Endothelial cell of umbilical vein (primary cell): ENCODE measurements around the gene LDLRAD4. TPM values are rescaled to one million over a fixed set of nuclear protein-coding genes. Genes with fewer than 3 reads are reported as not detected.
A peak's percentile ranks its signal among the peaks of the same experiment; 100 is the strongest.

Experiments
- BruUV-seq: library from RNA; stranded (reverse); fragments of 400-500 nt; replicated peaks from 2 replicates; lab custom pipeline; 2021; lab: Mats Ljungman, UMichigan
- CTCF ChIA-PET: fragments of 300-600, 350-600 bp; sonication (Branson Sonifier 250); formaldehyde crosslinking; loops from one replicate; lab custom pipeline; 2021; ENCODE audit warnings: antibody characterized with exemption, inconsistent platforms; lab: Charles Lee
- POLR2A ChIA-PET: fragments of 300-600, 350-600 bp; sonication (Branson Sonifier 250); formaldehyde crosslinking; loops from one replicate; lab custom pipeline; 2021; ENCODE audit warnings: antibody characterized with exemption, inconsistent platforms; lab: Charles Lee
- DNase-seq: peaks from one replicate; pipeline ENCODE4 v3.0.0-alpha.2; 2011; ENCODE audit warnings: low read depth, low spot score
- FAIRE-seq: peaks from 2 replicates; lab custom pipeline; 2011; peaks lifted over from hg19 to GRCh38; lab: Jason Lieb, UNC
- H2AFZ ChIP-seq: 2 replicates; pipeline ENCODE4 v1.6.0; 2012; ENCODE audit warnings: low read depth, low read length, control low read depth, inconsistent platforms
- H3K27ac ChIP-seq: 2 replicates; pipeline ENCODE4 v1.5.1; 2011; ENCODE audit warnings: low read depth, mild to moderate bottlenecking, control low read depth, low read length, moderate library complexity; ENCODE audit not compliant: insufficient read depth
- H3K27me3 ChIP-seq, 2 experiments: 2 replicates each; pipeline versions ENCODE4 v1.6.0 to v1.6.1; 2011; ENCODE audit warnings: low read length in 2 of 2, mixed read lengths in 1 of 2; ENCODE audit not compliant: control insufficient read depth in 2 of 2, insufficient read depth in 2 of 2
- H3K36me3 ChIP-seq, 2 experiments: 2 replicates in 1 of 2; 3 replicates in 1 of 2; pipeline ENCODE4 v1.5.1; 2011; ENCODE audit warnings: low read length in 2 of 2, mild to moderate bottlenecking in 1 of 2, moderate library complexity in 1 of 2; ENCODE audit not compliant: control insufficient read depth in 2 of 2, insufficient read depth in 2 of 2; ENCODE audit errors: extremely low read depth in 1 of 2
- H3K4me1 ChIP-seq: 3 replicates; pipeline ENCODE4 v1.5.1; 2011; ENCODE audit warnings: mild to moderate bottlenecking, low read length; ENCODE audit not compliant: control insufficient read depth, insufficient read depth; ENCODE audit errors: extremely low read depth
- H3K4me2 ChIP-seq: 2 replicates; pipeline ENCODE4 v1.6.1; 2011; ENCODE audit warnings: low read length, control low read depth, mixed read lengths; ENCODE audit not compliant: insufficient read depth
- H3K4me3 ChIP-seq, 3 experiments: fragments of 200-600 bp in 1 of 3; sonication (generic), shearing (Covaris generic) in 1 of 3; replicated peaks in 1 of 3; 2 replicates each; pipeline ENCODE4 v1.5.1; 2011 to 2016; ENCODE audit warnings: control low read depth in 3 of 3, low read length in 3 of 3, mild to moderate bottlenecking in 2 of 3, inconsistent platforms in 1 of 3, low read depth in 1 of 3, moderate library complexity in 1 of 3; ENCODE audit not compliant: insufficient read depth in 1 of 3
- H3K79me2 ChIP-seq: 2 replicates; pipeline ENCODE4 v1.6.0; 2012; ENCODE audit warnings: low read length, inconsistent platforms; ENCODE audit not compliant: control insufficient read depth, insufficient read depth
- H3K9ac ChIP-seq: replicated peaks from 2 replicates; pipeline ENCODE3; 2011; ENCODE audit warnings: low read length, control low read depth; ENCODE audit not compliant: insufficient read depth; ENCODE audit errors: extremely low read depth
- H3K9me1 ChIP-seq: replicated peaks from 3 replicates; pipeline ENCODE4 v1.6.0; 2011; ENCODE audit warnings: mild to moderate bottlenecking, low read length; ENCODE audit not compliant: control insufficient read depth, insufficient read depth; ENCODE audit errors: extremely low read depth
- H3K9me3 ChIP-seq: replicated peaks from 2 replicates; pipeline ENCODE4 v1.5.1; 2012; ENCODE audit warnings: low read length, inconsistent platforms; ENCODE audit not compliant: control insufficient read depth, insufficient read depth
- H4K20me1 ChIP-seq: replicated peaks from 2 replicates; pipeline ENCODE3; 2011; ENCODE audit warnings: mild to moderate bottlenecking, low read length; ENCODE audit not compliant: control insufficient read depth, insufficient read depth; ENCODE audit errors: extremely low read depth
- EZH2 ChIP-seq: IDR thresholded peaks from 2 replicates; pipeline ENCODE4 v1.6.1; 2012; ENCODE audit warnings: borderline replicate concordance, low read depth, mild to moderate bottlenecking, moderate library complexity, low read length, inconsistent platforms; ENCODE audit not compliant: severe bottlenecking
- FOS ChIP-seq: IDR thresholded peaks from 2 replicates; pipeline ENCODE4 v1.6.1; 2011; ENCODE audit warnings: mild to moderate bottlenecking, low read length, moderate library complexity, borderline replicate concordance; ENCODE audit not compliant: insufficient read depth
- GATA2 ChIP-seq: IDR thresholded peaks from 2 replicates; pipeline ENCODE4 v1.7.0; 2011; ENCODE audit warnings: low read depth, mild to moderate bottlenecking, moderate library complexity, mixed read lengths, low read length; ENCODE audit not compliant: insufficient read length, insufficient read depth
- JUN ChIP-seq: IDR thresholded peaks from 2 replicates; pipeline ENCODE4 v1.6.1; 2011; ENCODE audit warnings: borderline replicate concordance, low read depth; ENCODE audit not compliant: insufficient read length, insufficient read depth
- MYC ChIP-seq: IDR thresholded peaks from one replicate; pipeline ENCODE4 v1.6.1; 2011; ENCODE audit warnings: mild to moderate bottlenecking, low read depth, low read length
- POLR2A ChIP-seq: IDR thresholded peaks from 2 replicates; pipeline ENCODE4 v1.6.1; 2012; ENCODE audit warnings: low read depth, mild to moderate bottlenecking, control low read depth, low read length
- POLR2AphosphoS5 ChIP-seq: IDR thresholded peaks from 2 replicates; pipeline ENCODE4 v1.6.1; 2012; ENCODE audit warnings: low read depth, mild to moderate bottlenecking, control low read depth, low read length, moderate library complexity; ENCODE audit not compliant: insufficient read depth
- dilution Hi-C: fragments of 300-500 bp; cut with MboI; formaldehyde crosslinking; loops from one replicate; pipeline ENCODE4 v1.15.0; 2019; ENCODE audit warnings: low sequenced_read_pairs; ENCODE audit not compliant: extremely low pct_ligation_motif_present
- intact Hi-C: fragments of 100-400 bp; cut with micrococcal nuclease; formaldehyde crosslinking; loops from one replicate; pipeline ENCODE4 v1.10.0; 2022
- polyA plus RNA-seq, 4 experiments: library from polyadenylated mRNA; depleted of rRNA in 3 of 4; stranded (reverse) in 3 of 4; unstranded in 1 of 4; fragments of >200 nt; gene quantifications; 2 replicates each; pipeline versions ENCODE4 v1.2.1 to v1.2.3, GENCODE V29; 2011 to 2012; ENCODE audit warnings: missing spikeins in 1 of 4
- total RNA-seq: library from RNA; stranded (reverse); gene quantifications from 2 replicates; pipeline ENCODE4 v1.2.3, GENCODE V29; 2021
- TF ChIP-seq, protein P1 (sequence below): IDR thresholded peaks from 2 replicates; pipeline ENCODE4 v1.6.1; 2011; ENCODE audit not compliant: insufficient read depth, insufficient read length
- TF ChIP-seq, protein P2 (sequence below), 2 donors: IDR thresholded peaks; 1 replicate in 1 of 2; 2 replicates in 1 of 2; pipeline ENCODE4 v1.5.1; 2011; ENCODE audit warnings: low read length in 2 of 2, mild to moderate bottlenecking in 2 of 2, moderate library complexity in 2 of 2, control low read depth in 1 of 2, inconsistent platforms in 1 of 2, low read depth in 1 of 2; ENCODE audit not compliant: insufficient read depth in 1 of 2; ENCODE audit errors: extremely low read depth in 1 of 2

The LDLRAD4 gene
- total and polyA plus RNA-seq, 2 donors (not counting 3 experiments of a cell fraction or from before 2014, with no cell fraction given): 5.2 to 6.5 TPM

DNA sequence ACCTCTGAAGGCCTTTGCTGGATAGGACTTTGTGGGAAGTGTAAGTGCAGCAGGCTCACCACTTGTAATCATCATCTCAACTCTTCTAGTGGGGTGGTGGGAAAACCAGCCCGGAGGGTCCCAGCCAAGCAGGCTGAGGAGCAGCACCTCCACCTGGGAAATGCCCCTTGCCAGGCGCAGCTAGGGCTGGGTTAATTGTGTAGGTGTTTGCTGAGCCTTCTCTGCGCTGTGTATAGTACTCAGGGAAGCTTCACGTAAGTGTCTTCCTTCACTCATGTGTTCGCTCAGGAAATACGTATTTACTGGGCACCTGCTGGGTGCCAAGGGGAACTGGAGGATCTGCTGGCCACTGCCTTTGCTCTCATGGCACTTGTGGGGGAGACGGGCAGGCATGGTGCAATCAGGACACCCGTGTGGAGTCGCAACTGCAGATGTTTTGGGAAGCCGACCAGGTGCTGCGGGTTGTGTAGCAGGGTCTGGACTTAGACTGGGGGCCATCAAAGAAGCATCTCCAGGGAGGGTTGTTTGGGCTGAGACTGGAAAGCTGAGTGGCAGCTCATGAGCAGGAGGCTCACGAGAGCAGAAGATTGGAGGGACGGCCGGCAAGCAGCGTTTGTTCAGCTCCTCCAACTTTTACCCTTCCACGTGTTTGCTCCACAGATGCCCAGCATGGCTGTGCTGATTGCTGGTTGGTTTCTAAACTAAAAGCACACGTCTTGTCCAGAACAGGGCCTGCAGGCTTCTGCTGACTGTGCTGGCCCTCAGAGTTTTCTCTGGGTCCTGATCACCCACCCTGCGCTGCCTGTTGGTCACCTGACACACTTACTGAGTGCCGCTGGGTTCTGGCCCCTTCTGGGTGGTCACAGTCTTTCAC lies 164.6 kb downstream of the LDLRAD4 start:
- FAIRE-seq (no peak), DNase-seq (no peak)
- peak overlapping the region; percentile 94 for H3K27ac ChIP-seq
- no peak overlapping the region for H3K4me2 ChIP-seq
- H2AFZ ChIP-seq: no peak overlapping the region
- ChIA-PET CTCF (no interaction called here), POLR2A (no interaction called here)
- H3K9me3 ChIP-seq: no peaks in the 10 kb centered on the region
- no peak overlapping the region for H3K9ac ChIP-seq
- H3K36me3 ChIP-seq: no peaks in the 10 kb centered on the region
- no TSS peak for BruUV-seq
- TF ChIP-seq POLR2A: no peak
- no peak for TF ChIP-seq GATA2
- no peak for TF ChIP-seq EZH2
- TF ChIP-seq FOS: no peak
- TF ChIP-seq, protein P1, sequence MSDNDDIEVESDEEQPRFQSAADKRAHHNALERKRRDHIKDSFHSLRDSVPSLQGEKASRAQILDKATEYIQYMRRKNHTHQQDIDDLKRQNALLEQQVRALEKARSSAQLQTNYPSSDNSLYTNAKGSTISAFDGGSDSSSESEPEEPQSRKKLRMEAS: no peak
- no peak for TF ChIP-seq JUN
- no peak for TF ChIP-seq MYC
- TF ChIP-seq, protein P2, sequence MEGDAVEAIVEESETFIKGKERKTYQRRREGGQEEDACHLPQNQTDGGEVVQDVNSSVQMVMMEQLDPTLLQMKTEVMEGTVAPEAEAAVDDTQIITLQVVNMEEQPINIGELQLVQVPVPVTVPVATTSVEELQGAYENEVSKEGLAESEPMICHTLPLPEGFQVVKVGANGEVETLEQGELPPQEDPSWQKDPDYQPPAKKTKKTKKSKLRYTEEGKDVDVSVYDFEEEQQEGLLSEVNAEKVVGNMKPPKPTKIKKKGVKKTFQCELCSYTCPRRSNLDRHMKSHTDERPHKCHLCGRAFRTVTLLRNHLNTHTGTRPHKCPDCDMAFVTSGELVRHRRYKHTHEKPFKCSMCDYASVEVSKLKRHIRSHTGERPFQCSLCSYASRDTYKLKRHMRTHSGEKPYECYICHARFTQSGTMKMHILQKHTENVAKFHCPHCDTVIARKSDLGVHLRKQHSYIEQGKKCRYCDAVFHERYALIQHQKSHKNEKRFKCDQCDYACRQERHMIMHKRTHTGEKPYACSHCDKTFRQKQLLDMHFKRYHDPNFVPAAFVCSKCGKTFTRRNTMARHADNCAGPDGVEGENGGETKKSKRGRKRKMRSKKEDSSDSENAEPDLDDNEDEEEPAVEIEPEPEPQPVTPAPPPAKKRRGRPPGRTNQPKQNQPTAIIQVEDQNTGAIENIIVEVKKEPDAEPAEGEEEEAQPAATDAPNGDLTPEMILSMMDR (IDR thresholded peaks at IDR 0.05; ENCODE audit: extremely low read depth in 1 of 2, insufficient read depth in 1 of 2, low read depth in 1 of 2, low read length in 2 of 2): no peak
- TF ChIP-seq POLR2AphosphoS5: no peak
- dilution Hi-C loops (no loop called here), intact Hi-C loops (loop anchor here (1.0 to 5.0 kb wide), 5 partner anchors 53 to 166 kb away; no protein-coding TSS in a partner anchor)
- no peaks in the 10 kb centered on the region for H3K27me3 ChIP-seq
- H3K79me2 ChIP-seq: no peaks in the 10 kb centered on the region
- H4K20me1 ChIP-seq: no peaks in the 10 kb centered on the region
- no peak overlapping the region for H3K4me3 ChIP-seq
- peaks cover 31% of the 10 kb centered on the region for H3K4me1 ChIP-seq
- H3K9me1 ChIP-seq: no peaks in the 10 kb centered on the region
